Measurements from ENCODE around the gene UBTF. TPM values are rescaled to one million over a fixed set of nuclear protein-coding genes. Genes with fewer than 3 reads are reported as not detected.
"Not testable (repeated sequence)": the region's sequence is repeated elsewhere in the genome, so short reads cannot be mapped to it uniquely, and the experiment has no call there.

The UBTF gene
- total RNA-seq, 8 experiments from 2014 or later: 34.4 to 94.0 (median 55.9) TPM

DNA sequence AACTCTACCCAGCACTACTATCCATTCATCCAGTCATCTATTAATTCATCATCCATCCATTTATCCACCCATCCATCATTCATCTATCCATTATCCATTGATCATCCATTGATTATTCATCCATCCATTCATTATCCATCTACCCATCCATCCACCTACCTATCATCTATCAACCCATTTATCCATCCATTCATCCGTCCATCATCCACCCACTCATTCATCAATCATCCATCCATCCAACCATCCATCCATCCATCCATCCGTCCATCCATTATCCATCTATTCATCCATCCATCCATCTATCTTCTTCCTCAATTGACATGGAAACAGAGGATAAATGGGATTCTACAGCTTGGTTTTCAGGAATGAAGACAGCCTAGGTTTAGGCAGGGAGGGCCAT, 36.4 kb upstream of the UBTF start:
- WGBS, 10 experiments: 25 to 83% (median 65%) methylated on average over 1 to 2 of the region's 2 CpGs; no CpG with 5 or more reads in 1 of the 10 experiments
- ATAC-seq (replicated peaks in 6 of 8): no peak

DNA sequence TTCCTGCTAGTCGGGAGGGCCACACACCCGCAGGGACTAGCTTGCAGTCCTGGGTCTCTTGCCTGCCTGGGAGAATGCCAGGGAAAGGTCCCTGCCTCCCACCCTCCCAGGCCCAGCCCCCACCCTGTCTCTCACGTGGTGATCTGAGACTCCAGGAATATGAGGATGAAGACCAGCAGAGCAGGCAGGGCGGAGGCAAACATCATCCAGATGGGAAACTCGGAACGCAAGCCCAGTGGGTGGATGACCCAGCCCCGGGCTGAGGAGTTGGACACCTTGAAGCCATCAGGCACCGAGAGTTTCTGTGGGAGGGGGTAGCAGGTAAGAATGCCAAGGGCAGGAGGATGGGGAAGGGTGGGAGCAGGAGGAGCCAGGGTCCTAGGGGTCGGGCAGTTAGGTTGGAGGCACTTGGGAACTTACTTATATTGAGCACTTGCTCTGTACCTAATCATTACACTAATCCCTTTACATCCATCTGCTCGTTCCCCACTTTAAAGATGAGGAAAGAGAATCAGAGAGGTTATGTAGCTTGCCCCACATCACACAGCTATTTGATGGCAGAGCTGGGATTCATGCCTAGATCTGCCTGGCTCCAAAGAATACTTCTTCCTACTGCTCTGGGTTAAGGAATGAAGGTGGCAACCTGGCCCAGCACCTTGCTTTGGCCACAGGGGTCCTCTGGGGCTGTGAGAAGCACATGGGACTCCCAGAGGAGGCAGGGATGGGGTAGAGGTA, 35.1 kb upstream of the UBTF start:
- Histone ChIP-seq H3K4me3 (no peak overlapping the region), H3K27ac (no peak overlapping the region), H3K4me1 (replicated peaks in 1 of 2) (no peaks in the 10 kb centered on the region)
- peak in 1 of 8 experiments; percentile 69 for ATAC-seq (replicated peaks in 6 of 8)
- in situ Hi-C loops (cut with MboI; ENCODE audit: low pct_unique_long_range_greater_than_20kb in 2 of 9, low sequenced_read_pairs in 9 of 9, unreplicated experiment in 9 of 9): no loop called here
- 29 to 77% (median 53%) methylated on average over 1 to 3 of the region's 10 CpGs; no CpG with 5 or more reads in 6 of the 10 experiments for WGBS, 10 experiments

More for the DNA sequence above, 36.4 kb upstream of the UBTF start:
- H3K4me3 ChIP-seq: no peak overlapping the region
- in situ Hi-C loops (cut with MboI; ENCODE audit: low pct_unique_long_range_greater_than_20kb in 2 of 9, low sequenced_read_pairs in 9 of 9, unreplicated experiment in 9 of 9): no loop called here
- H3K4me1 ChIP-seq (replicated peaks in 1 of 2): no peaks in the 10 kb centered on the region
- no peak overlapping the region for H3K27ac ChIP-seq

DNA sequence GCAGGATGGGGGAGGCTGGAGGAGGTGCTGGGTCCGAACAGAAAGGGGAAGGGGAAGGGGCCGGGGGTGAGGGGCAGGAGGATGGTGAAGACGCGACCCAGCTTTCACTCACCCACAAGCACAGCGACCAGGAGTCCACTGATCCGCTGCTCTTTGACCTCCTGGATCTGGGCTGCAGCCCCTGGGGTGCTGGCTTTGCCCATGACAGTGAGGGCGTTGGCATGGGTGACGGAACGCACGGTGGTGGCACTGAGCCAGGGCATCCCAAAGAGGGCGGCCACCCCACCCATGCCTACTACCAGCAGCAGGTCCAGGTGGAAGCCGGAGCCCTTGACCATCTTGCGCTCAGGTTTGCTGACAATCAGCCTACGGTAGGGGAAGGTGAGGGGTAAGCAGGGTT, 33.5 kb upstream of the UBTF start:
- no CpG with 5 or more reads among the region's 14 CpGs for WGBS, 10 experiments
- Histone ChIP-seq H3K4me3 (no peak overlapping the region), H3K4me1 (replicated peaks in 1 of 2) (no peaks in the 10 kb centered on the region), H3K27ac (no peak overlapping the region)
- in situ Hi-C loops (cut with MboI; ENCODE audit: low pct_unique_long_range_greater_than_20kb in 2 of 9, low sequenced_read_pairs in 9 of 9, unreplicated experiment in 9 of 9): no loop called here
- ATAC-seq (replicated peaks in 6 of 8): no peak

DNA sequence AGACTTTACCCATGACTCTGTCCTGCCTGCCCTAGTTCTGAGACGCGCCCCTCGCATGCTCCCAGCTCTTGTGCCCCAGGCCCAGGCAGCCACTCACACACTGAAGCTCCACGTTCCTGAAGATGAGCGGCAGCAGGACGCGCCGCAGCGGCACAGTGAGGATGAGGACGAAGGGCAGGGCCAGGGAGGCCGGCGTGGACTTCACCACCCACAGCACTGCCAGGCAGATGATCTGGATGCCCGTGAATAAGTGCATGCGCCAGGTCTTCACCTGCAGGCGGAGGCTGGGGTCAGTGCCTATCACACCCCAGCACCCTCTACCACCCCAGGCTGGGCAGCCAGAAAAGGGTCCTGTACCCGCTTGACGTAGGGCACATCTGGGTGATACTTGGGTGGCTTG, 31.6 kb upstream of the UBTF start:
- ATAC-seq (replicated peaks in 6 of 8): no peak
- in situ Hi-C loops (cut with MboI; ENCODE audit: low pct_unique_long_range_greater_than_20kb in 2 of 9, low sequenced_read_pairs in 9 of 9, unreplicated experiment in 9 of 9): no loop called here
- no peak overlapping the region for H3K27ac ChIP-seq
- H3K4me3 ChIP-seq: no peak overlapping the region
- no peaks in the 10 kb centered on the region for H3K4me1 ChIP-seq (replicated peaks in 1 of 2)
- WGBS, 10 experiments: 70 to 90% methylated on average over 2 to 13 of the region's 17 CpGs; no CpG with 5 or more reads in 8 of the 10 experiments

DNA sequence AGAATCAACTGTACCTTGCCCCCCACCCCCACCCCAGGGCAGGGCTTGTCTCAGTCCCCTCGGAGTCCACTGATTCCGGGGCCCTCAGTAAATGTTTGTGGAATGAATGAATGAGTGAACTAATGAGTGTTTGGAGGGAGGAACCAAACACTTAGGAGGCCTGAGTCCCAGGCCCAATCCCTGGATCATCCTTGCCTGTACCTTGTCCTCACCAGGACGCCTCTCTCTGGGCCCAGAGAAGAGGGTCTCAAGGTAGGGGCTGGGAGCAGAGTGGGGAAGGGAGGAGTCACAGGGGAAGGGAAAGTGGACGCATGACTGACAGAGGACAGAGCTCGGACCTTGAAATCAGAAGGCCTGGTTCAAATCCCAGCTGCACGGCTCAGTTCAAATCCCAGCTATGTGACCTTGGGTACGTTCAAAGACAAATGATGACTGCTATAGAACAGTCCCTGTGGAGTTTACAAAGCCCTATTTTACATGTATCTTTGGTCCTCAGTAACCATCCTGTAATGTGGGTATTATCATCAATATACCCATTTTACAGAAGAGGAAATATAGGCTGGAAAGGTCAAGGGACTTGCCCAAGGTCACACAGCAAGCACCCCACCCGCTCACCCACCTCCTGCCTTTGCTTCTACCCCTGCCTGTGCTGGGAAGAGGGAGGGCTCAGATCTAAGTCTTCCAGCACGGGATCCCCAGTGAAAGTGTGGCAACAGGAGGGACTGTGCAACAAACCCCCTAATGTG, 30.2 kb upstream of the UBTF start:
- peaks cover 0 to 6% of the 10 kb centered on the region in 2 donors for H3K4me1 ChIP-seq (replicated peaks in 1 of 2)
- in situ Hi-C loops (cut with MboI; ENCODE audit: low pct_unique_long_range_greater_than_20kb in 2 of 9, low sequenced_read_pairs in 9 of 9, unreplicated experiment in 9 of 9): no loop called here
- ATAC-seq (replicated peaks in 6 of 8): no peak
- WGBS, 10 experiments: 60 to 100% (median 81%) methylated on average over 1 to 4 of the region's 9 CpGs; no CpG with 5 or more reads in 4 of the 10 experiments
- no peak overlapping the region for H3K4me3 ChIP-seq
- H3K27ac ChIP-seq: no peak overlapping the region

DNA sequence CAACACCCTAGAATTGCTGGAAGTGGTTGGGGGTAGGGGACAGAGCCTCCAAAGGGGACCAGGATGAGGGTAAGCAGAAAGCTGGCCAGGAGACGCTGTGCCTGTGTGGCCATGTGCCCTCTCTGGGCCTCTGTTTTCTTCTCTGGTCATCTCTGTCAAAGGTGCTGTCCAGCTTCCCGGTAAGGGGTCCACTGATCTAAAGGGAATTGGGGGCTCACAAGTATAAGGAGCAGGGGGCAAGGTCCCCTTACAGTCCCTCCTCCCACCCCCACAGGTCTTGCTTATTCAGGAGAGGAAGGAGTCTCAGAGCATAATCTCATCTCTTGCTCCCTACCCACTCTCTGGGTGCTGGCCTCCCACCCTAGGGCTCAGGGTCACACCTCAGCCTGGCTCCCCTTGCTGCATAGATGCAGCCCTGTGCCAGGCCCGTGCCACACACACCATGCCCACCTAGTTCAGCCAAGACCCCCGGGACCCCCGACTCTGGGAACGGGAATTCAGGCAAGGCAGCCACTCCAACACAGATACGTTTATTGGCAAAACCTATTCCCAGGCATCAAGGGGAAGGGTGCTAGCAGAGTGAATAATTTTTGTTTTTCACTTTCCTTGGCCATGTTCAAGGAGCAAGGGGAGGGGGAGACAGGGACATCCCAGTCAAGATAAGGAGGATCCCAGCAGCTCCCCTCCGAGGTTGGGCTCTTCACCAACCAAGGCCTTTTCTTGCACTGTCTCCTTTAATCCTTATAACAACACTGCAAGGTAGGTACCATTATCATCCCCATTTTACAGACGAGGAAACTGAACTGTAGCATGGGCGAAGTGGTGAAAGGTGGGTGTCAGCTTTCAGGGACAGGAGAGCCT, 28.6 kb upstream of the UBTF start:
- ATAC-seq (replicated peaks in 6 of 8): peak in 1 of 8 experiments; percentile 44
- no peak overlapping the region for H3K27ac ChIP-seq
- in situ Hi-C loops (cut with MboI; ENCODE audit: low pct_unique_long_range_greater_than_20kb in 2 of 9, low sequenced_read_pairs in 9 of 9, unreplicated experiment in 9 of 9): no loop called here
- H3K4me1 ChIP-seq (replicated peaks in 1 of 2): peaks cover 0 to 6% of the 10 kb centered on the region in 2 donors
- WGBS, 10 experiments: 17 to 92% (median 83%) methylated on average over 2 to 4 of the region's 10 CpGs; no CpG with 5 or more reads in 6 of the 10 experiments
- no peak overlapping the region for H3K4me3 ChIP-seq

DNA sequence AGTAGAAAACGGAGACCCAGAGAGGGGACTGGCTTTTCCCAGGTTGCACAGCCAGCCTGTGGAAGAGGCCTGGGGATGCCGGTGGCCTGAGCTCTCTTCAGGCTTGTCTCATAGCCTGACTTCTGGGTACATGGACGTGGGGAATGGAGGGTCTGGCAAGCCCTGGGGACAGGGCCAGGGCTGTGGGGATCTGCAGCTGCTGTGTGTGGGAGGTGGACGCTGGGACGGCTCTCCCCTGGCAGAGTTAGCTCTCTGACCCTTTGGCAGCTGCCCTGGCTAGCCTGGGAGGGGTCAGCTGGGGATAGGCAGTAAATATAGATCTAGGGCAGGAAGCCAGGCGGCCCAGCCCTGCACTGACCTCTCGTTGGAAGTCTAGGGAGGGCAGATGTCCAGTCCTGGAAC, 28.0 kb upstream of the UBTF start:
- 46 to 100% (median 78%) methylated on average over 1 to 2 of the region's 7 CpGs; no CpG with 5 or more reads in 6 of the 10 experiments for WGBS, 10 experiments
- Histone ChIP-seq H3K4me1 (replicated peaks in 1 of 2) (peaks cover 0 to 6% of the 10 kb centered on the region in 2 donors), H3K4me3 (no peak overlapping the region), H3K27ac (no peak overlapping the region)
- ATAC-seq (replicated peaks in 6 of 8): peak in 2 of 8 experiments; percentile 84 to 92
- in situ Hi-C loops (cut with MboI; ENCODE audit: low pct_unique_long_range_greater_than_20kb in 2 of 9, low sequenced_read_pairs in 9 of 9, unreplicated experiment in 9 of 9): no loop called here

DNA sequence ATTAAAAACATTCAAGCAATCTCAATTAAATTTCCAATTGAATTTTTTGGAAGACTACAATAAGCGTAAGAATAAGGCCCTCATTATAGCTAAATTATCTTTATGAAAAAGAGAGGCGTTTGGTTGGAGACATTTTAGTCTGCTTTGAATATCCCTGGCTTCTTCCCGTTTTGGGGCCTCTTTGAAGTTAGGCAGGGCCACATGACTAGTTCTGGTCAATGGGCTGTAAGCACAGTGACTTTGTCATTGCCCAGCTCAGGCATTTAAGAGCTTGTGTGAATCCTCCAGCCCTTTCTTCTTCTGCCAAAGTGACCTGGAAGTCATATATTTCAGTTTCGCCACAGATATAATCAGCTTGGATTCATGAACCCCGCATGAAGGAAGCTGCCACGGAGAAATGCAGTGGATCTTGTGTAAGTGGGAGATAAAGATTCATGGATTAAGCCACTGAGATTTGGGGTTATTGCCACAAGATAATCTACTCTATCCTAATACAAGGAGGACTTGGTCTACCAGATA, 21.7 kb upstream of the UBTF start:
- Histone ChIP-seq H3K4me3 (no peak overlapping the region), H3K4me1 (replicated peaks in 1 of 2) (peaks cover 0 to 6% of the 10 kb centered on the region in 2 donors), H3K27ac (no peak overlapping the region)
- 36 to 88% (median 70%) methylated on average over 1 to 6 of the region's 6 CpGs for WGBS, 10 experiments
- in situ Hi-C loops (cut with MboI; ENCODE audit: low pct_unique_long_range_greater_than_20kb in 2 of 9, low sequenced_read_pairs in 9 of 9, unreplicated experiment in 9 of 9): no loop called here
- ATAC-seq (replicated peaks in 6 of 8): no peak

DNA sequence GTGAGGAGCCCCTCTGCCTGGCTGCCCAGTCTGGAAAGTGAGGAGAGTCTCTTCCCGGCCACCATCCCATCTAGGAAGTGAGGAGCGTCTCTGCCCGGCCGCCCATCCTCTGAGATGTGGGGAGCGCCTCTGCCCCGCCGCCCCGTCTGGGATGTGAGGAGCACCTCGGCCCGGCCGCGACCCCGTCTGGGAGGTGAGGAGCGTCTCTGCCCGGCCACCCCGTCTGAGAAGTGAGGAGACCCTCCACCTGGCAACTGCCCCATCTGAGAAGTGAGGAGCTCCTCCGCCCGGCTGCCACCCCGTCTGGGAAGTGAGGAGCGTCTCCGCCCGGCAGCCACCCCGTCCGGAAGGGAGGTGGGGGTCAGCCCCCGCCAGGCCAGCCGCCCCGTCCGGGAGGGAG, 18.4 kb upstream of the UBTF start:
- H3K4me3 ChIP-seq; H3K4me1 ChIP-seq (replicated peaks in 1 of 2); ATAC-seq (replicated peaks in 6 of 8); H3K27ac ChIP-seq; in situ Hi-C loops (cut with MboI; ENCODE audit: low pct_unique_long_range_greater_than_20kb in 2 of 9, low sequenced_read_pairs in 9 of 9, unreplicated experiment in 9 of 9): not testable (repeated sequence)
- no CpG with 5 or more reads among the region's 28 CpGs for WGBS, 10 experiments

DNA sequence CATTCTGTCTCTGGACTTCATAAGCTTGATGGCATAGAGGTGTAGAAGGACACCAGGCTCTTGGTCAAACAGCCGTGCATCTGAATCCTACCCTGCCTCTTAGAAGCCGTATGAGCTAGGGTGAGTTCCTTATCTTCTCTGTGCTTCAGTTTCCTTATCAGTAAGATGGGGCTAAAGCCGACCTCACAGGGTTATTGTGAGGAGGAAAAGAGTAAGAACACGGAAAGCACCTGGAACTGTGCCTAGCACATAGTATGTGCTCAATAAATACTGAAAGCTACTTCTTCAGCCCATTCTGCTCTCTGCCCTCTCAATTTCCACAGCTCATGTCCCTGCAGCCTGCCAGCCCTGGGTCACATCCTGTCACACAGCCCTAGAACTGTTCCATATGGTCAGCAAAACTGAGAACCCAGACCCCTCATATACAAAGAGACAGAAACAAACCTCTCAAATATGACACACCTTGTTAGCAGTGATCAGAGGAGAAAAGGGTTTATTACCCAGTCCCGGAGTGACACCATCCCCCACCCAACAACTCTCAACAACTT, 17.0 kb upstream of the UBTF start:
- in situ Hi-C loops (cut with MboI; ENCODE audit: low pct_unique_long_range_greater_than_20kb in 2 of 9, low sequenced_read_pairs in 9 of 9, unreplicated experiment in 9 of 9): no loop called here
- Histone ChIP-seq H3K27ac (no peak overlapping the region), H3K4me3 (no peak overlapping the region), H3K4me1 (replicated peaks in 1 of 2) (no peaks in the 10 kb centered on the region)
- 0 to 100% (median 63%) methylated on average over 1 to 3 of the region's 5 CpGs; no CpG with 5 or more reads in 3 of the 10 experiments for WGBS, 10 experiments
- ATAC-seq (replicated peaks in 6 of 8): no peak

DNA sequence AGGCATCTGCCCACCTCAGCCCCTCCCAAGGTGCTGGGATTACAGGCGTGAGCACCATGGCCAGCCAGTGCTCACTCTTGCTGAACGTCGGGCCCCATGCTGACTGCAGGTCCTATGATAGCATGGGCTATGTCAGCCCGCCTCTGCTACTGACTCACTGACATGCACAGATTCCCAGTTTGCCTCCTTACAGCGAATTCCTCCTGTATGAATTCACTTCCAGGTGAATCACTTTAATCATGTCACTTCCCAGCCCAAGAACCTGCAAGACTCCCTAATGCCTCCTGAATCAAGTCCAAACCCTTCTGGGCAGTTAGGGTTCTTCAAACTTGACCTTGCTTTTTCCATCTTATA, 16.1 kb upstream of the UBTF start:
- in situ Hi-C loops (cut with MboI; ENCODE audit: low pct_unique_long_range_greater_than_20kb in 2 of 9, low sequenced_read_pairs in 9 of 9, unreplicated experiment in 9 of 9): no loop called here
- no peaks in the 10 kb centered on the region for H3K4me1 ChIP-seq (replicated peaks in 1 of 2)
- ATAC-seq (replicated peaks in 6 of 8): peak in 3 of 8 experiments; percentile 18 to 52 (median 41)
- H3K4me3 ChIP-seq: no peak overlapping the region
- no peak overlapping the region for H3K27ac ChIP-seq
- 14 to 83% (median 53%) methylated on average over 1 to 5 of the region's 5 CpGs; no CpG with 5 or more reads in 5 of the 10 experiments for WGBS, 10 experiments

DNA sequence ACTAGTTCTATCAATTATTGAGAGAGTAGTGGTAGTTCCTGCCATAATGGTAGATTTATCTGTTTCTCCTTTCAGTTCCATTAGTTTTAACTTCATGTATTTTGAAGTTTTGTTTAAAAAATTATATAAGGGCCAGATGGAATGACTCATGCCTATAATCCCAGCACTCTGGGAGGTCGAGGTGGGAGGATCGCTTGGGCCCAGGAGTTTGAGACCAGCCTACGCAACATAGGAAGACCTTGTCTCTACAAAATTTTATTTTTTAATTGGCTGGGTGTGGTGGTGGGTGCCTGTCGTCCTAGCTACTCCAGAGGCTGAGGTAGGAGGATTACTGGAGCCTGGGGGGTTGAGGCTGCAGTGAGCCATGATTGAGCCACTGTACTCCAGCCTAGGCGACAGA, 14.1 kb upstream of the UBTF start:
- Histone ChIP-seq H3K4me3 (no peak overlapping the region), H3K27ac (no peak overlapping the region), H3K4me1 (replicated peaks in 1 of 2) (no peaks in the 10 kb centered on the region)
- no peak for ATAC-seq (replicated peaks in 6 of 8)
- in situ Hi-C loops (cut with MboI; ENCODE audit: low pct_unique_long_range_greater_than_20kb in 2 of 9, low sequenced_read_pairs in 9 of 9, unreplicated experiment in 9 of 9): no loop called here
- 31 to 100% (median 78%) methylated on average over 1 to 5 of the region's 5 CpGs for WGBS, 10 experiments
